ENCODE data around the gene ARID4B.

Gene ARID4B

GRCh38 chr1:235152235-235152634 is 175.7 kb downstream of the ARID4B start:
- no peak overlapping the region for H3K27ac ChIP-seq (ENCODE audit: low read length)
- no peaks in the 10 kb centered on the region for H3K9me3 ChIP-seq (ENCODE audit: insufficient read depth, low read depth, low read length)
- no peaks in the 10 kb centered on the region for H3K4me1 ChIP-seq (ENCODE audit: insufficient read depth, low read length)
- peaks cover 89% of the 10 kb centered on the region for H3K36me3 ChIP-seq (ENCODE audit: insufficient read depth, low read depth, low read length)
- H3K9ac ChIP-seq (ENCODE audit: low read depth, low read length): no peak overlapping the region
- H3K27me3 ChIP-seq (ENCODE audit: insufficient read depth, low read length): no peaks in the 10 kb centered on the region
- no peak overlapping the region for H3K4me3 ChIP-seq (ENCODE audit: low read length)

GRCh38 chr1:235151033-235151432 is 176.9 kb downstream of the ARID4B start:
- Histone ChIP-seq H3K4me3 (ENCODE audit: low read length) (no peak overlapping the region), H3K4me1 (ENCODE audit: insufficient read depth, low read length) (no peaks in the 10 kb centered on the region), H3K9ac (ENCODE audit: low read depth, low read length) (no peak overlapping the region), H3K27me3 (ENCODE audit: insufficient read depth, low read length) (no peaks in the 10 kb centered on the region), H3K9me3 (ENCODE audit: insufficient read depth, low read depth, low read length) (no peaks in the 10 kb centered on the region), H3K27ac (ENCODE audit: low read length) (no peak overlapping the region), H3K36me3 (ENCODE audit: insufficient read depth, low read depth, low read length) (peaks cover 89% of the 10 kb centered on the region)

GRCh38 chr1:235149824-235150223 is 178.2 kb downstream of the ARID4B start:
- Histone ChIP-seq H3K9me3 (ENCODE audit: insufficient read depth, low read depth, low read length) (no peaks in the 10 kb centered on the region), H3K27ac (ENCODE audit: low read length) (no peak overlapping the region), H3K36me3 (ENCODE audit: insufficient read depth, low read depth, low read length) (peaks cover 92% of the 10 kb centered on the region), H3K9ac (ENCODE audit: low read depth, low read length) (no peak overlapping the region), H3K27me3 (ENCODE audit: insufficient read depth, low read length) (no peaks in the 10 kb centered on the region), H3K4me1 (ENCODE audit: insufficient read depth, low read length) (no peaks in the 10 kb centered on the region), H3K4me3 (ENCODE audit: low read length) (no peak overlapping the region)

GRCh38 chr1:235147269-235147668 is 180.7 kb downstream of the ARID4B start:
- no peak overlapping the region for H3K4me3 ChIP-seq (ENCODE audit: low read length)
- no peak overlapping the region for H3K9ac ChIP-seq (ENCODE audit: low read depth, low read length)
- no peaks in the 10 kb centered on the region for H3K27me3 ChIP-seq (ENCODE audit: insufficient read depth, low read length)
- H3K9me3 ChIP-seq (ENCODE audit: insufficient read depth, low read depth, low read length): no peaks in the 10 kb centered on the region
- no peak overlapping the region for H3K27ac ChIP-seq (ENCODE audit: low read length)
- no peaks in the 10 kb centered on the region for H3K4me1 ChIP-seq (ENCODE audit: insufficient read depth, low read length)
- H3K36me3 ChIP-seq (ENCODE audit: insufficient read depth, low read depth, low read length): peaks cover 92% of the 10 kb centered on the region

GRCh38 chr1:235145639-235146038 is 182.3 kb downstream of the ARID4B start:
- H3K4me3 ChIP-seq (ENCODE audit: low read length): no peak overlapping the region
- no peaks in the 10 kb centered on the region for H3K4me1 ChIP-seq (ENCODE audit: insufficient read depth, low read length)
- no peak overlapping the region for H3K27ac ChIP-seq (ENCODE audit: low read length)
- no peak overlapping the region for H3K9ac ChIP-seq (ENCODE audit: low read depth, low read length)
- H3K9me3 ChIP-seq (ENCODE audit: insufficient read depth, low read depth, low read length): no peaks in the 10 kb centered on the region
- H3K36me3 ChIP-seq (ENCODE audit: insufficient read depth, low read depth, low read length): peaks cover 83% of the 10 kb centered on the region
- H3K27me3 ChIP-seq (ENCODE audit: insufficient read depth, low read length): no peaks in the 10 kb centered on the region

GRCh38 chr1:235142991-235143390 is 185.0 kb downstream of the ARID4B start:
- Histone ChIP-seq H3K27me3 (ENCODE audit: insufficient read depth, low read length) (no peaks in the 10 kb centered on the region), H3K4me3 (ENCODE audit: low read length) (no peak overlapping the region), H3K36me3 (ENCODE audit: insufficient read depth, low read depth, low read length) (peaks cover 83% of the 10 kb centered on the region), H3K9me3 (ENCODE audit: insufficient read depth, low read depth, low read length) (no peaks in the 10 kb centered on the region), H3K9ac (ENCODE audit: low read depth, low read length) (no peak overlapping the region), H3K4me1 (ENCODE audit: insufficient read depth, low read length) (no peaks in the 10 kb centered on the region), H3K27ac (ENCODE audit: low read length) (no peak overlapping the region)

- Histone ChIP-seq H3K4me1 (ENCODE audit: insufficient read depth, low read length) (no peaks in the 10 kb centered on the region), H3K4me3 (ENCODE audit: low read length) (no peak overlapping the region), H3K9me3 (ENCODE audit: insufficient read depth, low read depth, low read length) (no peaks in the 10 kb centered on the region), H3K27me3 (ENCODE audit: insufficient read depth, low read length) (no peaks in the 10 kb centered on the region), H3K36me3 (ENCODE audit: insufficient read depth, low read depth, low read length) (peaks cover 82% of the 10 kb centered on the region), H3K27ac (ENCODE audit: low read length) (no peak overlapping the region), H3K9ac (ENCODE audit: low read depth, low read length) (no peak overlapping the region)
These were observed 188.7 kb downstream of the ARID4B start for GRCh38 chr1:235139315-235139714.

GRCh38 chr1:235138821-235139220 is 189.2 kb downstream of the ARID4B start:
- Histone ChIP-seq H3K27ac (ENCODE audit: low read length) (no peak overlapping the region), H3K36me3 (ENCODE audit: insufficient read depth, low read depth, low read length) (peaks cover 82% of the 10 kb centered on the region), H3K9ac (ENCODE audit: low read depth, low read length) (no peak overlapping the region), H3K4me3 (ENCODE audit: low read length) (no peak overlapping the region), H3K9me3 (ENCODE audit: insufficient read depth, low read depth, low read length) (no peaks in the 10 kb centered on the region), H3K4me1 (ENCODE audit: insufficient read depth, low read length) (no peaks in the 10 kb centered on the region), H3K27me3 (ENCODE audit: insufficient read depth, low read length) (no peaks in the 10 kb centered on the region)

- H3K9me3 ChIP-seq (ENCODE audit: insufficient read depth, low read depth, low read length): no peaks in the 10 kb centered on the region
- H3K4me1 ChIP-seq (ENCODE audit: insufficient read depth, low read length): no peaks in the 10 kb centered on the region
- no peak overlapping the region for H3K27ac ChIP-seq (ENCODE audit: low read length)
- no peak overlapping the region for H3K9ac ChIP-seq (ENCODE audit: low read depth, low read length)
- H3K27me3 ChIP-seq (ENCODE audit: insufficient read depth, low read length): no peaks in the 10 kb centered on the region
- H3K36me3 ChIP-seq (ENCODE audit: insufficient read depth, low read depth, low read length): peaks cover 82% of the 10 kb centered on the region
- H3K4me3 ChIP-seq (ENCODE audit: low read length): no peak overlapping the region
These were observed 191.9 kb downstream of the ARID4B start for GRCh38 chr1:235136111-235136510.

- Histone ChIP-seq H3K27ac (ENCODE audit: low read length) (no peak overlapping the region), H3K4me1 (ENCODE audit: insufficient read depth, low read length) (no peaks in the 10 kb centered on the region; the same call in 1 of the 2 replicates)
These were observed 193.8 kb downstream of the ARID4B start for GRCh38 chr1:235134171-235134570.

GRCh38 chr1:235133086-235133485 is 194.9 kb downstream of the ARID4B start:
- H3K9ac ChIP-seq (ENCODE audit: low read depth, low read length): no peak overlapping the region
- H3K27me3 ChIP-seq (ENCODE audit: insufficient read depth, low read length): no peaks in the 10 kb centered on the region
- H3K27ac ChIP-seq (ENCODE audit: low read length): no peak overlapping the region
- H3K4me1 ChIP-seq (ENCODE audit: insufficient read depth, low read length): peaks cover 2% of the 10 kb centered on the region; the same call in 1 of the 2 replicates
- no peak overlapping the region for H3K4me3 ChIP-seq (ENCODE audit: low read length)
- peaks cover 64% of the 10 kb centered on the region for H3K36me3 ChIP-seq (ENCODE audit: insufficient read depth, low read depth, low read length)
- H3K9me3 ChIP-seq (ENCODE audit: insufficient read depth, low read depth, low read length): no peaks in the 10 kb centered on the region

More at GRCh38 chr1:235134171-235134570, 193.8 kb downstream of the ARID4B start:
- H3K9ac ChIP-seq (ENCODE audit: low read depth, low read length): no peak overlapping the region
- no peaks in the 10 kb centered on the region for H3K27me3 ChIP-seq (ENCODE audit: insufficient read depth, low read length)
- no peak overlapping the region for H3K4me3 ChIP-seq (ENCODE audit: low read length)
- peaks cover 75% of the 10 kb centered on the region for H3K36me3 ChIP-seq (ENCODE audit: insufficient read depth, low read depth, low read length)
- H3K9me3 ChIP-seq (ENCODE audit: insufficient read depth, low read depth, low read length): no peaks in the 10 kb centered on the region

GRCh38 chr1:235131961-235132360 is 196.0 kb downstream of the ARID4B start:
- H3K36me3 ChIP-seq (ENCODE audit: insufficient read depth, low read depth, low read length): peaks cover 58% of the 10 kb centered on the region
- no peaks in the 10 kb centered on the region for H3K9me3 ChIP-seq (ENCODE audit: insufficient read depth, low read depth, low read length)
- no peaks in the 10 kb centered on the region for H3K27me3 ChIP-seq (ENCODE audit: insufficient read depth, low read length)
- H3K4me3 ChIP-seq (ENCODE audit: low read length): no peak overlapping the region
- H3K4me1 ChIP-seq (ENCODE audit: insufficient read depth, low read length): peaks cover 2% of the 10 kb centered on the region; the same call in 1 of the 2 replicates
- H3K27ac ChIP-seq (ENCODE audit: low read length): no peak overlapping the region
- H3K9ac ChIP-seq (ENCODE audit: low read depth, low read length): no peak overlapping the region
